HCT116 (cell line): Measurements from ENCODE around the gene TMEM145. TPM values are rescaled to one million over a fixed set of nuclear protein-coding genes. Genes with fewer than 3 reads are reported as not detected.

Experiments
- ATAC-seq: fragments of 200-7000 bp; cut with Tn5 transposase; 2 replicates; pipeline ENCODE4 v1.9.1; 2020; ENCODE audit warnings: mild to moderate bottlenecking, moderate library complexity
- BruUV-seq: library from RNA; stranded (reverse); fragments of 400-500 nt; replicated peaks from 2 replicates; lab custom pipeline; 2021; lab: Mats Ljungman, UMichigan
- CTCF ChIA-PET: fragments of 300-600 bp; sonication (Branson Sonifier 250); formaldehyde crosslinking; loops from one replicate; lab custom pipeline; 2021; ENCODE audit warnings: antibody characterized with exemption; lab: Charles Lee
- POLR2A ChIA-PET: fragments of 300-600, 350-600 bp; sonication (Branson Sonifier 250); formaldehyde crosslinking; loops from one replicate; lab custom pipeline; 2021; ENCODE audit warnings: antibody characterized with exemption; lab: Charles Lee
- RAD21 ChIA-PET, 2 experiments: fragments of 300-600 bp; sonication (Branson Sonifier 250); formaldehyde crosslinking; loops; one replicate each; lab custom pipeline; 2023; ENCODE audit warnings: low total read pairs in 2 of 2; ENCODE audit not compliant: uncharacterized antibody in 2 of 2, unreplicated experiment in 2 of 2, low non-redundant PET in 1 of 2; lab: Charles Lee
- DNase-seq: peaks from one replicate; pipeline ENCODE4 v3.0.0-alpha.2; 2010; ENCODE audit warnings: low read depth, low spot score
- H2AFZ ChIP-seq: fragments of 200-600 bp; shearing (Covaris generic), sonication (generic); 2 replicates; pipeline ENCODE4 v1.6.1; 2017; ENCODE audit warnings: low read depth, mixed run types, mixed read lengths, antibody characterized with exemption, low read length; ENCODE audit not compliant: poor library complexity, severe bottlenecking
- H3K27ac ChIP-seq: 2 replicates; pipeline ENCODE4 v1.5.1; 2012; ENCODE audit warnings: low read depth, low read length
- H3K27me3 ChIP-seq: fragments of 200-600 bp; sonication (generic); 2 replicates; pipeline ENCODE4 v1.6.1; 2016; ENCODE audit warnings: mixed run types, low read length, mixed read lengths; ENCODE audit not compliant: insufficient read depth
- H3K36me3 ChIP-seq, 2 experiments: fragments of 200-500 bp in 1 of 2; fragments of 200-600 bp in 1 of 2; sonication (Bioruptor generic) in 1 of 2; sonication (generic) in 1 of 2; 2 replicates each; pipeline versions ENCODE4 v1.5.1 to v1.6.1; 2014 to 2016; ENCODE audit warnings: low read length in 2 of 2, inconsistent platforms in 1 of 2, mixed read lengths in 1 of 2, mixed run types in 1 of 2; ENCODE audit not compliant: insufficient read depth in 2 of 2, control insufficient read depth in 1 of 2
- H3K4me1 ChIP-seq, 2 experiments: fragments of 200-600 bp in 1 of 2; sonication (generic) in 1 of 2; 2 replicates each; pipeline versions ENCODE4 v1.5.1 to v1.6.1; 2012 to 2017; ENCODE audit warnings: low read length in 2 of 2, inconsistent platforms in 1 of 2, mild to moderate bottlenecking in 1 of 2, mixed read lengths in 1 of 2, mixed run types in 1 of 2, moderate library complexity in 1 of 2; ENCODE audit not compliant: insufficient read depth in 2 of 2, control insufficient read depth in 1 of 2
- H3K4me2 ChIP-seq: fragments of 200-600 bp; sonication (generic); 2 replicates; pipeline ENCODE4 v1.6.1; 2017; ENCODE audit warnings: mixed run types, low read length, mixed read lengths
- H3K4me3 ChIP-seq, 2 experiments: fragments of 200-600 bp in 1 of 2; sonication (generic) in 1 of 2; replicated peaks in 1 of 2; 2 replicates each; pipeline ENCODE4 v1.5.1; 2011 to 2016; ENCODE audit warnings: low read length in 2 of 2, control low read depth in 1 of 2, low read depth in 1 of 2, mild to moderate bottlenecking in 1 of 2, mixed read lengths in 1 of 2, mixed run types in 1 of 2
- H3K79me2 ChIP-seq: fragments of 200-600 bp; sonication (generic); 2 replicates; pipeline ENCODE4 v1.6.1; 2017; ENCODE audit warnings: mild to moderate bottlenecking, mixed run types, low read length, moderate library complexity, mixed read lengths; ENCODE audit not compliant: insufficient read depth
- H3K9ac ChIP-seq: fragments of 200-600 bp; sonication (generic); 2 replicates; pipeline ENCODE4 v1.6.1; 2016; ENCODE audit warnings: low read length, mixed read lengths
- H3K9me2 ChIP-seq: fragments of 200-600 bp; sonication (generic), shearing (Covaris generic); 2 replicates; pipeline ENCODE4 v1.6.1; 2017; ENCODE audit warnings: mixed run types, mild to moderate bottlenecking, moderate library complexity; ENCODE audit not compliant: insufficient read depth
- H3K9me3 ChIP-seq, 2 experiments: fragments of 200-500 bp in 1 of 2; fragments of 200-600 bp in 1 of 2; sonication (Bioruptor generic) in 1 of 2; sonication (generic) in 1 of 2; 2 replicates each; pipeline ENCODE4 v1.6.1; 2014 to 2017; ENCODE audit warnings: low read length in 2 of 2, mixed read lengths in 2 of 2, inconsistent platforms in 1 of 2, low read depth in 1 of 2, mild to moderate bottlenecking in 1 of 2, mixed run types in 1 of 2, moderate library complexity in 1 of 2; ENCODE audit not compliant: control insufficient read depth in 1 of 2, insufficient read depth in 1 of 2
- H4K20me1 ChIP-seq: fragments of 200-600 bp; sonication (generic), shearing (Covaris generic); 2 replicates; pipeline ENCODE4 v1.6.1; 2017; ENCODE audit warnings: mixed run types, mild to moderate bottlenecking, moderate library complexity; ENCODE audit not compliant: insufficient read depth
- CEBPB ChIP-seq: IDR thresholded peaks from 2 replicates; pipeline ENCODE4 v1.6.1; 2012; ENCODE audit warnings: low read depth
- CTCF ChIP-seq, 3 experiments: fragments of 200-600 bp in 1 of 3; sonication (generic) in 1 of 3; IDR thresholded peaks in 2 of 3; conservative IDR thresholded peaks in 1 of 3; 2 replicates each; pipeline ENCODE4 v1.5.1; 2012 to 2017; ENCODE audit warnings: low read depth in 2 of 3, low read length in 2 of 3, antibody characterized with exemption in 1 of 3, borderline replicate concordance in 1 of 3, control low read depth in 1 of 3, mild to moderate bottlenecking in 1 of 3, mixed read lengths in 1 of 3, mixed run types in 1 of 3, moderate library complexity in 1 of 3; ENCODE audit not compliant: insufficient read depth in 1 of 3
- FOSL1 ChIP-seq: IDR thresholded peaks from 2 replicates; pipeline ENCODE4 v1.6.1; 2012; ENCODE audit warnings: low read depth
- JUND ChIP-seq: IDR thresholded peaks from 2 replicates; pipeline ENCODE4 v1.6.1; 2012
- MAX ChIP-seq: IDR thresholded peaks from 2 replicates; pipeline ENCODE4 v1.6.1; 2012
- REST ChIP-seq: IDR thresholded peaks from 2 replicates; pipeline ENCODE4 v1.6.1; 2012; ENCODE audit warnings: low read depth
- SRF ChIP-seq: IDR thresholded peaks from 2 replicates; pipeline ENCODE4 v1.6.1; 2012; ENCODE audit warnings: low read depth
- intact Hi-C: fragments of 100-400 bp; cut with micrococcal nuclease; formaldehyde crosslinking; loops from 2 replicates; pipeline ENCODE4 v1.10.0; 2022
- total RNA-seq: library from RNA; stranded (reverse); gene quantifications from one replicate; pipeline ENCODE4 v1.2.1, GENCODE V29; 2021; ENCODE audit not compliant: unreplicated experiment

The TMEM145 gene
- total RNA-seq, 1 experiment from 2014 or later: 7.2 TPM

- RAD21 ChIA-PET: interaction anchor here in 1 of 2 experiments (0.6 kb wide), 1 partner anchor 30 kb away, joined by 5 read pairs; no protein-coding TSS in a partner anchor
- CTCF ChIA-PET: interaction anchor here (0.6 to 2.7 kb wide), 4 partner anchors 8 to 184 kb away, joined by 3 to 22 read pairs (median 13); no protein-coding TSS in a partner anchor
Observed at GRCh38 chr19:42277821-42278451, 35.2 kb upstream of the TMEM145 start.

More at GRCh38 chr19:42277821-42278451, 35.2 kb upstream of the TMEM145 start:
- Histone ChIP-seq H3K36me3 (peaks cover 3 to 5% of the 10 kb centered on the region in 2 experiments; a peak in 2 of 4 replicates), H3K4me2 (no peak overlapping the region), H4K20me1 (no peaks in the 10 kb centered on the region), H3K9ac (no peak overlapping the region), H3K4me3 (no peak overlapping the region), H2AFZ (no peak overlapping the region), H3K9me3 (no peaks in the 10 kb centered on the region), H3K79me2 (no peaks in the 10 kb centered on the region; the same call in 1 of the 2 replicates), H3K4me1 (peaks cover 39 to 52% of the 10 kb centered on the region in 2 experiments), H3K27ac (peak overlapping the region; percentile 42), H3K9me2 (no peaks in the 10 kb centered on the region), H3K27me3 (no peaks in the 10 kb centered on the region)
- TF ChIP-seq JUND: no peak
- no peak for TF ChIP-seq CEBPB
- TF ChIP-seq MAX: no peak
- no peak for TF ChIP-seq CTCF (IDR thresholded peaks at IDR 0.05 in 2 of 3, conservative IDR thresholded peaks at IDR 0.05 in 1 of 3; ENCODE audit: borderline replicate concordance in 1 of 3, insufficient read depth in 1 of 3, low read depth in 2 of 3, low read length in 2 of 3)
- TF ChIP-seq SRF: no peak
- no peak for TF ChIP-seq REST
- no peak for TF ChIP-seq FOSL1
- BruUV-seq: no TSS peak
- intact Hi-C loops: no loop called here
- POLR2A ChIA-PET: interaction anchor here (2.5 kb wide), 1 partner anchor 34 kb away, joined by 19 read pairs; no protein-coding TSS in a partner anchor
- DNase-seq: no peak
- ATAC-seq: no peak
